ENCODE data around the gene APBB2. TPM values are rescaled to one million over a fixed set of nuclear protein-coding genes. Genes with fewer than 3 reads are reported as not detected.

APBB2 gene
- total RNA-seq, 1 experiment from 2014 or later: 80.7 TPM

- H3K4me3 ChIP-seq (ENCODE audit: low read depth, low read length): no peak overlapping the region
- intact Hi-C loops (cut with micrococcal nuclease; ENCODE audit: unreplicated experiment): no loop called here
- H3K27ac Mint-ChIP-seq (ENCODE audit: unreplicated experiment): no peak overlapping the region
- BruUV-seq (replicated peaks): no TSS peak
- no peaks in the 10 kb centered on the region for H3K27me3 ChIP-seq (replicated peaks; ENCODE audit: control insufficient read depth, insufficient read depth, low read length)
- H3K4me3 Mint-ChIP-seq (ENCODE audit: unreplicated experiment): no peak overlapping the region
- no peak for DNase-seq
- CTCF ChIA-PET: no interaction called here
- H3K9me3 ChIP-seq: no peaks in the 10 kb centered on the region
- peaks cover 53% of the 10 kb centered on the region for H3K36me3 Mint-ChIP-seq (ENCODE audit: insufficient read depth, unreplicated experiment)
- peaks cover 59% of the 10 kb centered on the region for H3K4me1 Mint-ChIP-seq (ENCODE audit: low read depth, unreplicated experiment)
- POLR2A ChIA-PET: no interaction called here
- no peaks in the 10 kb centered on the region for H3K27me3 Mint-ChIP-seq (ENCODE audit: insufficient read depth, unreplicated experiment)
- H3K9me3 Mint-ChIP-seq (ENCODE audit: unreplicated experiment): peaks cover 2% of the 10 kb centered on the region
- TF ChIP-seq CTCF (IDR thresholded peaks at IDR 0.05; ENCODE audit: insufficient read depth in 1 of 2, low read depth in 1 of 2, low read length in 1 of 2, severe bottlenecking in 1 of 2, unreplicated experiment in 1 of 2): no peak
- peaks cover 56% of the 10 kb centered on the region for H3K4me1 ChIP-seq
- peaks cover 1% of the 10 kb centered on the region for H3K36me3 ChIP-seq (ENCODE audit: control insufficient read depth, insufficient read depth, low read length)
Measured at GRCh38 chr4:41157009-41157408, 57.3 kb downstream of the APBB2 start.

- TF ChIP-seq CTCF (IDR thresholded peaks at IDR 0.05; ENCODE audit: insufficient read depth in 1 of 2, low read depth in 1 of 2, low read length in 1 of 2, severe bottlenecking in 1 of 2, unreplicated experiment in 1 of 2): no peak
- CTCF ChIA-PET: no interaction called here
- no TSS peak for BruUV-seq (replicated peaks)
- POLR2A ChIA-PET: no interaction called here
- H3K9me3 Mint-ChIP-seq (ENCODE audit: unreplicated experiment): no peaks in the 10 kb centered on the region
- Histone ChIP-seq H3K27me3 (replicated peaks; ENCODE audit: control insufficient read depth, insufficient read depth, low read length) (no peaks in the 10 kb centered on the region), H3K4me1 (peaks cover 52% of the 10 kb centered on the region), H3K9me3 (no peaks in the 10 kb centered on the region), H3K36me3 (ENCODE audit: control insufficient read depth, insufficient read depth, low read length) (peaks cover 1% of the 10 kb centered on the region), H3K4me3 (ENCODE audit: low read depth, low read length) (no peak overlapping the region)
- H3K27me3 Mint-ChIP-seq (ENCODE audit: insufficient read depth, unreplicated experiment): no peaks in the 10 kb centered on the region
- H3K27ac Mint-ChIP-seq (ENCODE audit: unreplicated experiment): no peak overlapping the region
- peaks cover 55% of the 10 kb centered on the region for H3K4me1 Mint-ChIP-seq (ENCODE audit: low read depth, unreplicated experiment)
- no peak for DNase-seq
- H3K36me3 Mint-ChIP-seq (ENCODE audit: insufficient read depth, unreplicated experiment): peaks cover 53% of the 10 kb centered on the region
- H3K4me3 Mint-ChIP-seq (ENCODE audit: unreplicated experiment): no peak overlapping the region
- intact Hi-C loops (cut with micrococcal nuclease; ENCODE audit: unreplicated experiment): no loop called here
Measured at GRCh38 chr4:41156574-41156973, 57.8 kb downstream of the APBB2 start.

DNA sequence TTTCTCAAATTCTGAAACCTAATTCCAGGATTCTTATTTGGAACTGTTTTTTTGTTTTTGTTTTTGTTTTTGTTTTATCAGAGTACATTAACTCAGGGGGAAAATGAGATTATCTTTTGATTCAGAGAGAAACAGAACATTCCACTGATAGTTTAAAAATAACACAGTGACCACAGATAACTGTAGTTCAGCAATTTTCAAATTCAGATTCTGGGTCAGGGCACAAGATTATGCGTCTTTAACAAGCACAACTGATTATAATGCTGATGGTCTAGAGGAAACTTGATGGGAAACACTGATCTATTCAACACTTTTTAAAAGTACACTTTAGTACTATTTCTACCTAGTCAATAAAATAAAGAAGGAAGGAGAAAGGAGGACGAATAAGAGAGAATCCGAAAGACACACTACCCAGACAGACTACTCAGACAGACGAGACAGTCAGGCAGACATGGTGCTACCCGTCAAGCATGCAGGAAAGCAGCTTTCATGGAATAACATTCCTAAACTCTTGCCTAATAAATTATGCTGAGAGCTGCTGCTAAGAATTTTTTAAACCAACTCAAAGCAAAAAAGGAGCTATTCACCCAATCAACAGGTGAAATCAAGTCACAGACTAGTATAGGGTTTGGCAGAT, 59.0 kb downstream of the APBB2 start:
- Histone ChIP-seq H3K9me3 (no peaks in the 10 kb centered on the region), H3K27me3 (replicated peaks; ENCODE audit: control insufficient read depth, insufficient read depth, low read length) (no peaks in the 10 kb centered on the region), H3K4me3 (ENCODE audit: low read depth, low read length) (no peak overlapping the region), H3K4me1 (peaks cover 47% of the 10 kb centered on the region), H3K36me3 (ENCODE audit: control insufficient read depth, insufficient read depth, low read length) (peaks cover 1% of the 10 kb centered on the region)
- Mint-ChIP-seq H3K36me3 (ENCODE audit: insufficient read depth, unreplicated experiment) (peaks cover 58% of the 10 kb centered on the region), H3K9me3 (ENCODE audit: unreplicated experiment) (no peaks in the 10 kb centered on the region), H3K4me1 (ENCODE audit: low read depth, unreplicated experiment) (peaks cover 55% of the 10 kb centered on the region), H3K27me3 (ENCODE audit: insufficient read depth, unreplicated experiment) (no peaks in the 10 kb centered on the region), H3K4me3 (ENCODE audit: unreplicated experiment) (no peak overlapping the region), H3K27ac (ENCODE audit: unreplicated experiment) (no peak overlapping the region)
- no peak for TF ChIP-seq CTCF (IDR thresholded peaks at IDR 0.05; ENCODE audit: insufficient read depth in 1 of 2, low read depth in 1 of 2, low read length in 1 of 2, severe bottlenecking in 1 of 2, unreplicated experiment in 1 of 2)
- POLR2A ChIA-PET: no interaction called here
- CTCF ChIA-PET: interaction anchor here (0.7 kb wide), 1 partner anchor 22 kb away, joined by 3 read pairs; no protein-coding TSS in a partner anchor
- intact Hi-C loops (cut with micrococcal nuclease; ENCODE audit: unreplicated experiment): no loop called here
- no TSS peak for BruUV-seq (replicated peaks)
- no peak for DNase-seq

Measured in Caco-2 (cell line).